PC-3 (cell line): ENCODE data around the gene DNASE1L2.
A peak's percentile ranks its signal among the peaks of the same experiment; 100 is the strongest.

Source experiments
- EZH2 ChIP-seq: fragments of 300-600 bp; sonication (generic); IDR thresholded peaks from one replicate; pipeline ENCODE4 v1.6.1; 2017; ENCODE audit warnings: antibody characterized with exemption, mild to moderate bottlenecking, low read length; ENCODE audit not compliant: unreplicated experiment
- TF ChIP-seq, protein P1 (sequence below): fragments of 300-600 bp; sonication (generic); conservative IDR thresholded peaks from 2 replicates; pipeline ENCODE4 v1.5.1; 2017; ENCODE audit warnings: antibody characterized with exemption, low read depth, mild to moderate bottlenecking, low read length

DNA sequence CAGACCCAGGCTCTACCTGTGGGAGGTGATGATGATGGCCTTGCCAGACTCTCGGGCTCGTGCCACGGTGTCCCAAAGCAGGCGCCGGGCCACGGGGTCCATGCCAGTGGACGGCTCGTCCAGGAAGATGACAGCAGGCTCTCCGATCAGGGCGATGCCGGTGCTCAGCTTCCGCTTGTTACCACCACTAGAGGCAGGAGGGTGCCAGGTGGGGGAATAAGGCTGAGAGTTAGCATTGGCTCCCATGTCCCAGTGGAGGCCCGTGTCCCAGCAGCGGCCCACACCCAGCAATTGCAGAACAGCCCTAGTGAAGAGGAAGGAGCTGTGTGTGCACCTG, 42.0 kb downstream of the DNASE1L2 start:
- TF ChIP-seq, protein P1, sequence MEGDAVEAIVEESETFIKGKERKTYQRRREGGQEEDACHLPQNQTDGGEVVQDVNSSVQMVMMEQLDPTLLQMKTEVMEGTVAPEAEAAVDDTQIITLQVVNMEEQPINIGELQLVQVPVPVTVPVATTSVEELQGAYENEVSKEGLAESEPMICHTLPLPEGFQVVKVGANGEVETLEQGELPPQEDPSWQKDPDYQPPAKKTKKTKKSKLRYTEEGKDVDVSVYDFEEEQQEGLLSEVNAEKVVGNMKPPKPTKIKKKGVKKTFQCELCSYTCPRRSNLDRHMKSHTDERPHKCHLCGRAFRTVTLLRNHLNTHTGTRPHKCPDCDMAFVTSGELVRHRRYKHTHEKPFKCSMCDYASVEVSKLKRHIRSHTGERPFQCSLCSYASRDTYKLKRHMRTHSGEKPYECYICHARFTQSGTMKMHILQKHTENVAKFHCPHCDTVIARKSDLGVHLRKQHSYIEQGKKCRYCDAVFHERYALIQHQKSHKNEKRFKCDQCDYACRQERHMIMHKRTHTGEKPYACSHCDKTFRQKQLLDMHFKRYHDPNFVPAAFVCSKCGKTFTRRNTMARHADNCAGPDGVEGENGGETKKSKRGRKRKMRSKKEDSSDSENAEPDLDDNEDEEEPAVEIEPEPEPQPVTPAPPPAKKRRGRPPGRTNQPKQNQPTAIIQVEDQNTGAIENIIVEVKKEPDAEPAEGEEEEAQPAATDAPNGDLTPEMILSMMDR = 0 out of 2 replicates have a peak, but pooled peaks have one; percentile 12
- no peak for TF ChIP-seq EZH2
